GM18951 (cell line): ENCODE results near the gene NFKBIB.
"Not testable (repeated sequence)": the region's sequence is repeated elsewhere in the genome, so short reads cannot be mapped to it uniquely, and the experiment has no call there.

Experiments used
- POLR2A ChIP-seq: IDR thresholded peaks from 4 replicates; pipeline ENCODE4 v1.6.1; 2011; ENCODE audit warnings: mild to moderate bottlenecking; ENCODE audit not compliant: insufficient read length, insufficient read depth; ENCODE audit errors: extremely low read depth
- in situ Hi-C: fragments of 300-500 bp; cut with MboI; formaldehyde crosslinking; loops from one replicate; pipeline ENCODE4 v1.12.0; 2022; ENCODE audit warnings: low sequenced_read_pairs, mixed read lengths, inconsistent platforms; ENCODE audit not compliant: unreplicated experiment

Gene NFKBIB

GRCh38 chr19:38939957-38940356, 40.2 kb downstream of the NFKBIB start:
- in situ Hi-C loops, result loop anchor here (10.0 kb wide), 1 partner anchor 395 kb away; no protein-coding TSS in a partner anchor

GRCh38 chr19:38941466-38941865, 41.7 kb downstream of the NFKBIB start:
- in situ Hi-C loops, result not testable (repeated sequence)

More at GRCh38 chr19:38939957-38940356, 40.2 kb downstream of the NFKBIB start:
- no peak for TF ChIP-seq POLR2A

- TF ChIP-seq POLR2A, result no peak
- in situ Hi-C loops, result no loop called here
Measured at GRCh38 chr19:38941979-38942378, 42.2 kb downstream of the NFKBIB start.

GRCh38 chr19:38942471-38943181, 42.9 kb downstream of the NFKBIB start:
- in situ Hi-C loops, result no loop called here

GRCh38 chr19:38944981-38945506, 45.3 kb downstream of the NFKBIB start:
- TF ChIP-seq POLR2A, result no peak
- in situ Hi-C loops, result no loop called here

More at GRCh38 chr19:38942471-38943181, 42.9 kb downstream of the NFKBIB start:
- no peak for TF ChIP-seq POLR2A

- TF ChIP-seq POLR2A, result no peak
- in situ Hi-C loops, result no loop called here
Measured at GRCh38 chr19:38945562-38946228, 45.9 kb downstream of the NFKBIB start.

- no peak for TF ChIP-seq POLR2A
- in situ Hi-C loops, result no loop called here
Measured at GRCh38 chr19:38946229-38947010, 46.7 kb downstream of the NFKBIB start.

- TF ChIP-seq POLR2A, result no peak
- in situ Hi-C loops, result no loop called here
Measured at GRCh38 chr19:38949580-38950367, 50.0 kb downstream of the NFKBIB start.

GRCh38 chr19:38951187-38951586, 51.4 kb downstream of the NFKBIB start:
- TF ChIP-seq POLR2A, result no peak
- in situ Hi-C loops, result no loop called here

GRCh38 chr19:38952395-38953165, 52.8 kb downstream of the NFKBIB start:
- no peak for TF ChIP-seq POLR2A
- in situ Hi-C loops, result no loop called here

GRCh38 chr19:38953677-38954076, 53.9 kb downstream of the NFKBIB start:
- in situ Hi-C loops, result no loop called here
- no peak for TF ChIP-seq POLR2A

- no peak for TF ChIP-seq POLR2A
- in situ Hi-C loops, result no loop called here
Measured at GRCh38 chr19:38956264-38956663, 56.5 kb downstream of the NFKBIB start.

GRCh38 chr19:38958301-38958700, 58.5 kb downstream of the NFKBIB start:
- TF ChIP-seq POLR2A, result no peak
- in situ Hi-C loops, result no loop called here
